ENCODE data around the gene BCOR. TPM values are rescaled to one million over a fixed set of nuclear protein-coding genes. Genes with fewer than 3 reads are reported as not detected.

Gene BCOR
- total RNA-seq, 3 donors from 2014 or later: 11.7 to 28.1 (median 27.9) TPM

- no peaks in the 10 kb centered on the region for H3K9me3 ChIP-seq
- H3K27me3 ChIP-seq: peaks cover 0 to 88% of the 10 kb centered on the region in 2 donors
- no peaks in the 10 kb centered on the region for H3K36me3 ChIP-seq
- no peak for DNase-seq (ENCODE audit: low spot score in 2 of 2)
- TF ChIP-seq POLR2AphosphoS5 (IDR thresholded peaks at IDR 0.05) (peak in 1 of 3 donors; percentile 25), CTCF (IDR thresholded peaks at IDR 0.05) (no peak)
- H3K4me3 ChIP-seq: peak overlapping the region; percentile 52 to 83 (median 61)
- peak overlapping the region; percentile 93 to 98 for H3K27ac ChIP-seq
- intact Hi-C loops (cut with DNase I; ENCODE audit: low total_unique reads): no loop called here
- peaks cover 4 to 6% of the 10 kb centered on the region in 2 donors for H3K4me1 ChIP-seq
Observed at GRCh38 chrX:40107291-40108161, 9.8 kb upstream of the BCOR start.

GRCh38 chrX:40106676-40107290 is 9.0 kb upstream of the BCOR start:
- Histone ChIP-seq H3K36me3 (no peaks in the 10 kb centered on the region), H3K27me3 (peaks cover 0 to 90% of the 10 kb centered on the region in 2 donors), H3K4me1 (peaks cover 4 to 6% of the 10 kb centered on the region in 2 donors), H3K9me3 (no peaks in the 10 kb centered on the region), H3K27ac (peak overlapping the region; percentile 93 to 98), H3K4me3 (peak overlapping the region; percentile 50 to 83 (median 61))
- intact Hi-C loops (cut with DNase I; ENCODE audit: low total_unique reads): no loop called here
- TF ChIP-seq CTCF (IDR thresholded peaks at IDR 0.05): no peak
- TF ChIP-seq POLR2AphosphoS5 (IDR thresholded peaks at IDR 0.05): no peak
- TF ChIP-seq POLR2A (IDR thresholded peaks at IDR 0.05): no peak
- no peak for DNase-seq (ENCODE audit: low spot score in 2 of 2)

GRCh38 chrX:40105835-40106675 is 8.3 kb upstream of the BCOR start:
- TF ChIP-seq POLR2A (IDR thresholded peaks at IDR 0.05) (no peak), POLR2AphosphoS5 (IDR thresholded peaks at IDR 0.05) (no peak), CTCF (IDR thresholded peaks at IDR 0.05) (no peak)
- Histone ChIP-seq H3K27ac (peak overlapping the region; percentile 93 to 98), H3K27me3 (peaks cover 0 to 91% of the 10 kb centered on the region in 2 donors), H3K9me3 (no peaks in the 10 kb centered on the region), H3K36me3 (no peaks in the 10 kb centered on the region), H3K4me3 (peak overlapping the region; percentile 50 to 83 (median 61)), H3K4me1 (peaks cover 4 to 6% of the 10 kb centered on the region in 2 donors)
- intact Hi-C loops (cut with DNase I; ENCODE audit: low total_unique reads): no loop called here
- DNase-seq (ENCODE audit: low spot score in 2 of 2): peak in 1 of 2 donors; percentile 70

GRCh38 chrX:40104985-40105834 is 7.5 kb upstream of the BCOR start:
- no peak for DNase-seq (ENCODE audit: low spot score in 2 of 2)
- Histone ChIP-seq H3K9me3 (no peaks in the 10 kb centered on the region), H3K4me1 (peaks cover 5 to 6% of the 10 kb centered on the region in 2 donors), H3K36me3 (no peaks in the 10 kb centered on the region), H3K4me3 (peak overlapping the region; percentile 50 to 83 (median 61)), H3K27me3 (peaks cover 0 to 95% of the 10 kb centered on the region in 2 donors), H3K27ac (peak overlapping the region; percentile 93 to 98)
- TF ChIP-seq CTCF (IDR thresholded peaks at IDR 0.05) (no peak), POLR2AphosphoS5 (IDR thresholded peaks at IDR 0.05) (no peak), POLR2A (IDR thresholded peaks at IDR 0.05) (no peak)
- intact Hi-C loops (cut with DNase I; ENCODE audit: low total_unique reads): no loop called here

Data from breast epithelium (tissue), 4 donors.